Breast epithelium (tissue), 4 donors: Measurements from ENCODE around the gene PROS1. TPM values are rescaled to one million over a fixed set of nuclear protein-coding genes. Genes with fewer than 3 reads are reported as not detected.
"Not testable (repeated sequence)": the region's sequence is repeated elsewhere in the genome, so short reads cannot be mapped to it uniquely, and the experiment has no call there.

ENCODE experiments used
- DNase-seq, 2 donors: peaks; one replicate each; pipeline ENCODE4 v3.0.0-alpha.2; 2019; ENCODE audit warnings: low spot score in 2 of 2
- H3K27ac ChIP-seq, 2 donors: fragments of 200-600 bp; sonication (generic) in 1 of 2; one replicate each; pipeline ENCODE4 v1.5.1; 2016 to 2019; ENCODE audit warnings: mild to moderate bottlenecking in 1 of 2
- H3K27me3 ChIP-seq, 2 donors: fragments of 200-600 bp; sonication (generic) in 1 of 2; one replicate each; pipeline versions ENCODE4 v1.5.1 to v1.6.0; 2017 to 2019; ENCODE audit warnings: control low read depth in 1 of 2, mild to moderate bottlenecking in 1 of 2
- H3K36me3 ChIP-seq: fragments of 200-600 bp; one replicate; pipeline ENCODE4 v1.5.1; 2019
- H3K4me1 ChIP-seq, 2 donors: fragments of 200-600 bp; sonication (generic); one replicate each; pipeline ENCODE4 v1.5.1; 2016 to 2019; ENCODE audit warnings: control low read depth in 1 of 2
- H3K4me3 ChIP-seq, 3 donors: fragments of 200-600 bp; sonication (generic); 1 replicate in 2 of 3; 2 replicates in 1 of 3; pipeline ENCODE4 v1.5.1; 2016 to 2019; ENCODE audit warnings: mild to moderate bottlenecking in 3 of 3, moderate library complexity in 2 of 3
- H3K9me3 ChIP-seq, 2 donors: fragments of 200-600 bp; sonication (generic) in 1 of 2; one replicate each; pipeline ENCODE4 v1.5.1; 2016 to 2019; ENCODE audit warnings: control low read depth in 1 of 2
- CTCF ChIP-seq, 3 donors: fragments of 450-650 bp; IDR thresholded peaks; one replicate each; pipeline ENCODE4 v1.5.1; 2016 to 2017; ENCODE audit warnings: antibody characterized with exemption in 3 of 3, mild to moderate bottlenecking in 3 of 3, moderate library complexity in 3 of 3
- POLR2A ChIP-seq: fragments of 450-650 bp; IDR thresholded peaks from one replicate; pipeline ENCODE4 v1.6.1; 2016; ENCODE audit warnings: antibody characterized with exemption, mild to moderate bottlenecking, moderate library complexity
- POLR2AphosphoS5 ChIP-seq, 3 donors: sonication (generic); formaldehyde crosslinking; IDR thresholded peaks; one replicate each; pipeline ENCODE4 v1.6.1; 2017; ENCODE audit warnings: antibody characterized with exemption in 3 of 3
- intact Hi-C: fragments of 100-400 bp; cut with DNase I; formaldehyde crosslinking; loops from one replicate; pipeline ENCODE4 v1.15.1; 2023; ENCODE audit warnings: low total_unique reads
- total RNA-seq, 3 donors: library from RNA; depleted of rRNA; stranded (reverse); fragments of >200 nt; gene quantifications; one replicate each; pipeline ENCODE4 v1.1.0, GENCODE V29; 2016

The PROS1 gene
- total RNA-seq, 3 donors from 2014 or later = 65.4 to 74.4 (median 65.7) TPM

- no peak for TF ChIP-seq POLR2A
- Histone ChIP-seq H3K27me3 (no peaks in the 10 kb centered on the region), H3K27ac (no peak overlapping the region), H3K4me1 (no peaks in the 10 kb centered on the region), H3K36me3 (no peaks in the 10 kb centered on the region), H3K9me3 (no peaks in the 10 kb centered on the region), H3K4me3 (no peak overlapping the region)
- no peak for DNase-seq
- intact Hi-C loops = no loop called here
Observed at GRCh38 chr3:93867425-93867824, 106.3 kb downstream of the PROS1 start.

GRCh38 chr3:93861017-93861416 lies 112.7 kb downstream of the PROS1 start:
- H3K36me3 ChIP-seq = no peaks in the 10 kb centered on the region
- DNase-seq = no peak
- no peak overlapping the region for H3K27ac ChIP-seq
- intact Hi-C loops = no loop called here
- H3K4me1 ChIP-seq = no peaks in the 10 kb centered on the region
- no peak overlapping the region for H3K4me3 ChIP-seq
- no peak for TF ChIP-seq CTCF (IDR thresholded peaks at IDR 0.05)
- no peak for TF ChIP-seq POLR2AphosphoS5 (IDR thresholded peaks at IDR 0.05)
- TF ChIP-seq POLR2A = no peak
- no peaks in the 10 kb centered on the region for H3K9me3 ChIP-seq
- H3K27me3 ChIP-seq = no peaks in the 10 kb centered on the region

GRCh38 chr3:93855401-93855800 lies 118.3 kb downstream of the PROS1 start:
- no peak for TF ChIP-seq POLR2AphosphoS5 (IDR thresholded peaks at IDR 0.05)
- no peak for TF ChIP-seq POLR2A
- no peak for TF ChIP-seq CTCF (IDR thresholded peaks at IDR 0.05)
- Histone ChIP-seq H3K4me1 (no peaks in the 10 kb centered on the region), H3K4me3 (no peak overlapping the region), H3K9me3 (peaks cover 0 to 8% of the 10 kb centered on the region in 2 donors), H3K36me3 (no peaks in the 10 kb centered on the region), H3K27me3 (no peaks in the 10 kb centered on the region), H3K27ac (no peak overlapping the region)
- intact Hi-C loops = no loop called here
- DNase-seq = no peak

GRCh38 chr3:93852228-93852627 lies 121.5 kb downstream of the PROS1 start:
- DNase-seq, H3K9me3 ChIP-seq, H3K27ac ChIP-seq, intact Hi-C loops, H3K4me3 ChIP-seq, H3K4me1 ChIP-seq, H3K27me3 ChIP-seq, H3K36me3 ChIP-seq: not testable (repeated sequence)

GRCh38 chr3:93843981-93844380 lies 129.7 kb downstream of the PROS1 start:
- TF ChIP-seq CTCF (IDR thresholded peaks at IDR 0.05) (no peak), POLR2A (no peak), POLR2AphosphoS5 (IDR thresholded peaks at IDR 0.05) (peak in 1 of 3 donors; percentile 49)
- Histone ChIP-seq H3K27me3 (no peaks in the 10 kb centered on the region), H3K9me3 (no peaks in the 10 kb centered on the region), H3K4me1 (no peaks in the 10 kb centered on the region), H3K27ac (peak overlapping the region in 1 of 2 donors; percentile 75), H3K36me3 (no peaks in the 10 kb centered on the region), H3K4me3 (no peak overlapping the region)
- intact Hi-C loops = no loop called here
- DNase-seq = peak in 1 of 2 donors; percentile 76

GRCh38 chr3:93839193-93839592 lies 134.5 kb downstream of the PROS1 start:
- DNase-seq = not testable (repeated sequence)

More at GRCh38 chr3:93839193-93839592, 134.5 kb downstream of the PROS1 start:
- H3K9me3 ChIP-seq, H3K27ac ChIP-seq, H3K4me3 ChIP-seq, intact Hi-C loops, H3K36me3 ChIP-seq, H3K4me1 ChIP-seq, H3K27me3 ChIP-seq: not testable (repeated sequence)

Other genes starting within 250 kb of the PROS1 start
- 10 to 100 TPM in 2 of 3 donors, 1 to 10 TPM in 1; 7.4 to 12.6 (median 12.1) TPM for gene ARL13B, start 6.3 kb upstream of the PROS1 start, total RNA-seq
- 1 to 10 TPM in 2 of 3 donors, not detected in 1; 1.6 to 5.9 TPM for gene STX19, start 54.7 kb upstream of the PROS1 start, total RNA-seq
- gene DHFR2, start 89.0 kb upstream of the PROS1 start, total RNA-seq = 1 to 10 TPM; 3.8 to 8.5 (median 8.2) TPM
- 10 to 100 TPM in 2 of 3 donors, 1 to 10 TPM in 1; 7.4 to 21.4 (median 14.1) TPM for gene NSUN3, start 89.2 kb upstream of the PROS1 start, total RNA-seq